ENCODE results near the gene LGR6.
"Not testable (repeated sequence)": the region's sequence is repeated elsewhere in the genome, so short reads cannot be mapped to it uniquely, and the experiment has no call there.

The LGR6 gene

DNA sequence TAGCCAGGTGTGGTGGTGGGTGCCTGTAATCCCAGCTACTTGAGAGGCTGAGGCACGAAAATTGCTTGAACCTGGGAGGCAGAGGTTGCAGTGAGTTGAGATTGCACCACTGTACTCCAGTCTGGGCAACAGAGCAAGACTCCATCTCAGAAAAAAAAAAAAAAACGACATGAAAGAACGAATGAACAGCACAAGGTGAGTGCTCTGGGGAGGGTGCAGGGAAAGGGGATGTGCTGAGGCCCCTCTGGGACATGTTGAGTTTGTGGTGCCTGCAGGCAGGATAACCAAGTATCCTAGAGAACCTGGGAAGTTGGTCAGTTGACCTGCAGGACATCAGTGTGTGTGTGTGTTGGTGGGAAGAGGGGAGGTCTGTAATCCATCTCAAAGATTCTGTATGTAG is 46.6 kb downstream of the LGR6 start:
- DNase-seq (ENCODE audit: low spot score) = not testable (repeated sequence)

DNA sequence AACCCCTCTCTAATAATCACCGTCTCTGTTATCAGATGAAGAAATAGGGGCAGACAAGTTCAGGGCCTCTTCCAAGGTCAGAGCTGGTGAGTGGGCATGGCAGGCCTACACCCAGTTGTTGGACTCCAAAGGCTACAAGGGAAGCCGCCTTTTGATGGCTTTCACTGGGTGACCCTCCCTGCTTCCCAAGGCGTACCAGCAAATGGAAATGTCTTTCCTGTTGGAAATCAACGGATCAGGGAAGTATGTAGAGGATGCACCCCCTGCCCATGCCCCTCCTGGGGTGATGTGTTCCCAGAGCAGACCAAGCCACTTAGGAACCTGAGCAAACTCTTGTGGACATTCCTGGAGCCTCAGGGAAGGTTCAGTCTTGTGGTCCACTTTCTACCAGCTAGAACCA is 47.4 kb downstream of the LGR6 start:
- DNase-seq (ENCODE audit: low spot score) = no peak

DNA sequence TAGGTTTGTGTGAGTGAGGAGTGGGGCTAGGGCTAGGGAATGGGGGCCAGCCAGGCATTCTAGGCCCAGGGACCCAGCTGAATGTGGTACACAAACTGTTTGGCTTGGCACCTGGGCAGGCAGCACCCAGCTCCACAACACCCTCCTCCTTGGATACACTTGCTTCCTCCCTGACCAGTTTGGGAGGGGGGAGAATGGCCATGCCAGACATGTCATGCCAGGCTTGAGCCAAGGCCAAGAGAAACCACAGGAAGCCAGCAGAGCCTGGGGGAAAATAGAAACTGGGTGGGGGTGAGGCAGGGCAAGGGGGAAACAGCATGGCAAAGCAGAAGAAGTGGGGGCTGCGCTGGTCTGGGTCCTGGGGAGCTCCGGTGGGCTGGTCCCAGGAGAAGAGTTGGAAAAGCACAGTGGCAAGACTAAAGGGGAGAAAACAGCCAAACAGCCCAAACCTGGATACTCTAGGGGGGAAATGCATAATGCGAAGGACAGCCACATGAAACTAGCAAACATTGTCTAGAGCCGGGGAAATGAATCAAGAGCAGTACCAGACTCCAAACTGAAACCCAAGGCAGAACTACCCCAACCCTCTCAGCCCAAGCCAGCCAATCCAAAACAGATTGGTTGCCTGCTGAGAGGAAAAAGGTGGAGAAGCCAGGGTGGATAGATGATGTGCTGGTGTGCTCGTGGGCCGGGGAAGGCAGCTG is 47.9 kb downstream of the LGR6 start:
- no peak for DNase-seq (ENCODE audit: low spot score)

DNA sequence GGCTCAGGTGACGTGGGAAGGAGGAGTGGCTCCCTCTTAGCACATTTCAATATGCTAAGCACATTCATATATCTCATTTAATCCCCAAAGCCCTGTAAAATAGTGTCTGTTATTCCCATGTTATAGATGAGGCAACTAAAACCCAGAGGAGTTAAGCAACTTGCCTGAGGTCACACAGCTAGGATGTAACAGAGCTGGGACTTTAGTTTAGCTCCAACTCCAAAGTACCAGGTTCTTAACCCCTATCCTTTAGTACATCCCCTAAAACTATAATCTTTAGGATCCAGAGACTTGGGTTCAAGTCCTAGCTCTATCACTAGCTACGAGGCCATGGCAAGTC is 48.5 kb downstream of the LGR6 start:
- no peak for DNase-seq (ENCODE audit: low spot score)

DNA sequence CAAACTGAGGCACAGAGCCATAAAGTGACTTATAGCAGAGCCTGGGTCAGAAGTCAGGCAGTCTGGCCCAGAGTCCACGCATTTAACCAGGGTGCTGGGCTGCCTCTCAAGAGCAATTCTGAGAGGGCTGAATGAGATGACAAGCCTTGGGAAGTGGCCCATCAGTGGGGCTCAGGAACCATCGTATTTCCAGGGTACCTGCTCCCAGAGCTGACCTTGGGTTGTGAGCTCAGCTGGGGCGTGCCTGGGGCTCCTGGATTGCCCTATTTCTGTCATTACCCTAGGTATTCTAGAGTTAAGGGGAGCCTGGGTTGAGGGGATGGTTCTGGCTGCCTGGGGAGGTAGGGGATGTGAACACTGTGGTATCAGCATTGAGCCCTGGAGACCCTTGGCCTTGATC is 49.4 kb downstream of the LGR6 start:
- DNase-seq (ENCODE audit: low spot score) = no peak

DNA sequence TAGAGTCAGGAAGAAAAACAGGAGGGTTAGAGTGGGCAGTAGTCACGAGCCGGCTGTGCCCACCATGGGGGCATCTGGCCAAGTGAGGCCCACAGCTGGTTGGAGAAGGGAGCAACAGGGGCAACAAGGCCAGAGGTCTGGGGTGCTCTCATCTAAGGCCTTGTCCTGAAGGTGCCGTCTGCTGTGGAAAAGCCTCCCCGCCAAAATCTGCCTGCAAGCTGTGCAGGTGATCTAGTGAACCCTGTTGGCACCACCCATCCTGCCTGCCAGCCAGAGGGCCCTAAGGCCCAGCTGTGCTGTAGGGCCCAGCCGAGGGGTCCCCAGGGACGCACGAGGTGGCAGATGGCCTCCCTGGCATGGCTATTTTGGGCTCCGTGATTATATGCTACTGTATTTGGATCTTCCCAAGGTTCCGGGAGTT is 51.3 kb downstream of the LGR6 start:
- DNase-seq (ENCODE audit: low spot score) = no peak

DNA sequence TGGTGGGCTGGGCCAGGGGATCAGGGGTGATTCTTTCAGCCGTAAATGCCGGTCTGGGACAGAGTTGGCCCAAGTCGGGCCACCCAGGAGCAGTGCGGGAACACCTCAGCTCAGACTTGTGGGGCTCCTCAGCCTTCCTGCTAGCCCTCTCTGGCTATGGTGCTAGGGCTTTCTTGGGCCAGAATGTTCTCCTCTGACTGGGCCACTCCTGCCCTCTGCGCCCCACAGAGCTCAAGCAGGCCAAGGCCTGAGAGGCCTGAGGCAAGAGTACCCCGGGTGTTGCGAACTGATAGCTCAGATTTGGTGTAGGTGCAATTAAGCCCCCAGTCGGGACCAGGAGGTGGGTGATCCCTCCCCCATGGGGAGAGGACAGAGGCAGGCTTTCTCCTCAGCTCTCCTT is 51.8 kb downstream of the LGR6 start:
- no peak for DNase-seq (ENCODE audit: low spot score)

DNA sequence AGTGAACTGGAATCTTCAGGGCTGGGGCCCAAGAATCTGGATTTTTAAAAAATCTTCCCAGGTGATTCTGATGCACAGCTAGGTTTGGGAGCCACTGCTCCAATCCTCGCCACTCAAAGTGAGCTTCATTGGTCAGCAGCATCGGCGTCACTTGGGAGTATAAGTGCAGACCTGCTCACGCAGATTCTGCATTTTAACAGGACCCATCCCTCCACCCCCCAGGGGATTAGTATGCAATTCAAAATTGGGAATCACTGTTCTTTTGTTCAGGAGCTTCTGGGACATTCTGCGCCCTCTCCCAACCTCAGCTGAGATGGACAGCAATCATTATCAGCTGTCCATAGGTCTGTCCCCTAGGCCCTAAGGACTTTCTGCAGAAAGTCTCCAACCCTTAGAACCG is 53.5 kb downstream of the LGR6 start:
- DNase-seq (ENCODE audit: low spot score) = no peak

DNA sequence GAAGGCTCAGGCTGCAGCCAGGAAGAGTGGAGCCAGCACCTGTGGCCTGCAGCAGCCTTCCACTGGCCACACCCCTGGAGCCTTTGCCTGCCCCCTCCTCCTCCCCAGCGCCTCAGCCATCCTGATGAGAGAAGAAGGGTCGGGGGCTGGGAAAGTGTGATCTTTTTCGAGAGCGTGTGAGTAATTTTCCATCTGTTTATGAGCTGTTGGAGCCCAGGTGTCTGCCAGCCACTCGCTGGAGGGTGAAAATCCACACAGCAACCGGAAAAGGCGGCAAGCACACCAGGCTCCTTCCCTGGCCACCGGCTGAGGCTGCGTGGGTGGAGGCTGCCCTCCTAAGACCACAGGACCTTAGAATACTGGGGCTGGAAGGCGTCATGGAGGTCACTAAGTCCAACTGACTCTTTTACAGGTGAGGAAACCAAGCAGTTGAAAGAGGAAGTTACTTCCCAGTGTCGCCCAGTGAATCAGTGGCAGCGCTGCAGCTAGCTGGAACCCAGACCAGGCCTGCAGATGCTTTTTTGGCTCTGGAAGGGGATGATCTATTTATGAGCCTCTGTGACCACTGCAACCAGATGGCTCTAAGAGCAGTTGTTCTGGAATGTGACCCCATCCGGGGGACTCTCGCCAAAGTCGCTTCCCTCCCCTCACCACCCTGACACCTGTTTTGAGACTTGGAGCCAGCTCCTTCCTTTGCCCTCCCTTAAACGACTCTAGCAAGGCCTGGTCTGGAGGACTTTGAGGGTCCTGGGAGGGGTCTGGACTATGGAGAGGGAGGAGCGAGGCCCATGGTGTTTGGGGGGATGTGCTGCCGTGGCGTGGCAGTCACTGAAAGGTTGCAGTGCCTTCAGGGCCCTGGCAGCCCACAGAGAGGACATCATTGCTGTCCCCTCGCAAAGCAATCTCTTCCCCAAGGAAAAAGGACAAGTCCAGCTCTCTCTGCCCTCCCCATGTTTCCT is 54.5 kb downstream of the LGR6 start:
- DNase-seq (ENCODE audit: low spot score) = no peak

DNA sequence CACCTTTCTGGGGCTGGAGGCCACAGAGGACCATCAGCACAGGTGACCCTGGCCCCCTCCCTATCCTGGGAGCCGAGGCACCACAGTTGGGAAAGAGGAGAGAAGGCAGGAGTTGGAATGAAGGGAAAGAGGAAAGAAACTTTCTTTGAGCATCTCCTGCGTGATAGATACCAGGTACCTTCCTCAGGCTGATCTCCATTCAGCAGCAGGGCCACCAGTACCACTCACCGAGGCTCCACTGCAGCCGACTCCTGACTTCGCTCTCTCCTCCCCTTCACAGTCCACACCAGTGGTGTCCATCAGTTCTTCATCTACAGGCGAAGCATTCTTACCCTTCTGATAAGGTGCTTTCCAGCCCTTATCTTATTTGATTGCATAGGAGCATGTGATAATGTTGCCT is 55.3 kb downstream of the LGR6 start:
- DNase-seq (ENCODE audit: low spot score) = no peak

DNA sequence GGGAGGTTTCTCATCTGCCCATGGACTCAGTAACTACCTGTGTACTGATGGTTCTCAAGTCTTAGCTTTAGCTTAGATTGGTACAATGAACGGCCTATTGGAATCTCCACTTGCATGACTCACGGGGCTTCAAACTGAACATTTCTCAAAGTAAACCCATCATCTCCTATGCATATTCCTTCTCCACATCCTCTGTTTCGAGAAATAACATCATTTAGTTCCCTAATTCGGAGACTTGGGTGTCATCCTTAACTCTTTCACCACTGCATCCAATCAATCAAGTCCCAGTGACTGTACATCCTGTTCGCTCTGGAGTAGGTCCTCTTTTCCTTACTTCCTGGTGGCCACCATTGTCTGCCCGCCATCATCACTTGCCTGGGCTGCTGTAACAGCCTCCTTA is 55.8 kb downstream of the LGR6 start:
- no peak for DNase-seq (ENCODE audit: low spot score)

DNA sequence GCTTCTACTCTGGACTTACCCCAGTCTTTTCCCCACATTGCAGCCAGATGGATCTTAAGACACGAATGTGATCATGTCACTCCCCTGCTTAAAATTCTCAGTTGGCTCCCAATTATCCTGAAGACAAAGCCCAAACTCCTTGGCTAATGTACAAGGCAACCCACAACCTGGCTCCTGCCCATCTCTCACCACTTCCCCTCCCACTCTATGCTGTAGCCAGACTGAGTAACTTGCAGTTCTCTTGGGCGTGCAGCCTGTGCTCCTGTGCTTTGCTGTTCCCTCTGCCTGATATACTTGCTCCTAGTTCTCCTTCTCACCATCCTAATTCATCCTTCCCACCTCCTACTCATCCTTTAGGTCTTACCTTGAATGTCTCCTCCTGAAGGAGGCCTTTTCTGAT is 56.2 kb downstream of the LGR6 start:
- DNase-seq (ENCODE audit: low spot score) = no peak

DNA sequence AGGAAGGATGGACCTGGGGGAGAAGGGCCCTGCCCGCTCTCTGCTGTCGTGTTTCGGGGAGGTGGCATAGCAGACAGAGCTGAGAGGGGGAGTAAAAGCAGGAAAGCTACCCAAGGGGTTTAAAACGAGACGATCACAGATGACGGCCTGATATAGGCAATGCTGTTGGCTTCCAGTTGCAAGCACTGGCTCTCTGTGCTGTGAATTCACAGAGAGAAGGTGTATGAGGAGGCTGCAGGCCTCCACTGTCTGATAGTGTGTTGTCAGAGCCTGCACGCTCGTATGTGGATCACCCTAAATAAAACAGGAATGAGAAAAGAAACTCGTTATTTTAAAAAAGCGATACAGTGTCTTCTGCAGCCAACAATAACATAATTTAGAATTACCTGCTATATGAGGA is 57.4 kb downstream of the LGR6 start:
- DNase-seq (ENCODE audit: low spot score) = no peak

DNA sequence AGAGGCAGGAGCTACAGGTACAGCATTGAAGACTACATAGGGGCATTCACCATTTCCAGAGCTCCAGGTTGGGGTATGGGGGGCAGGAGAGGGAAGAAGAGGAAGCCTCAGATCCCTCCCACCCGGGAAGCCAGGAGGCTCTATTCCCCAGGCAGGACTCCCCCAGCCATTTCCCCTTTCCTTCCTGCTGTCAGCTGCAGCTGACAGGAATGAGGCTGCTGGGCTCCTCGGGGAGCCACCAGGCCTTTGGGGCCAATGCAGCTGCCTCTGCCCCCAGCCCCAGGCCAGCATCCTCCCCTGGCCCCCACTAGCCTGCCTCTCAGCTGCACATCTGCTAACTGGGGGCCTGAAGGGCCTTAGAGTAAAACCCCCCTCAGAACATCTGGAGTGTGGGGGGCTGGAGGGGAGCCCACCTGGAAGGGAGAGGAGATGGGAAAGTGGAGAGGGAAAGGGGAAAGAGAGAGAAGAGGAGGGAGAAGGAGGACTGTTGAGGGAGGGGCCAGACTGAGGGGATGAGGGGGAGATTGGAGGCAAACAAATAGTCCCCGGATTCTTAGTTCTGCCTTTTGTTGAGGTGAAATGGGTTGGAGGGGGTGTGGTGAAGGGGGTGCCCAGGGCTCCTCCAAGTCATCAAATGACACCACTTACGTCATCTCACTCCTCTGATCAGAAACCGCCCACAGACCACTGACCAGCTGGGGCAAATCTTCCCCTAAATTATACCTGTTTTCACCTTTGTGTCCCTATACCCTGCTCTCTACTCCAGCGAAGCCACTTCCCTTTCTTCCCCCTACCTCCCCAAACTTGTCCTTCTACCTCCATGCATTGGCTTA is 58.0 kb downstream of the LGR6 start:
- no peak for DNase-seq (ENCODE audit: low spot score)

DNA sequence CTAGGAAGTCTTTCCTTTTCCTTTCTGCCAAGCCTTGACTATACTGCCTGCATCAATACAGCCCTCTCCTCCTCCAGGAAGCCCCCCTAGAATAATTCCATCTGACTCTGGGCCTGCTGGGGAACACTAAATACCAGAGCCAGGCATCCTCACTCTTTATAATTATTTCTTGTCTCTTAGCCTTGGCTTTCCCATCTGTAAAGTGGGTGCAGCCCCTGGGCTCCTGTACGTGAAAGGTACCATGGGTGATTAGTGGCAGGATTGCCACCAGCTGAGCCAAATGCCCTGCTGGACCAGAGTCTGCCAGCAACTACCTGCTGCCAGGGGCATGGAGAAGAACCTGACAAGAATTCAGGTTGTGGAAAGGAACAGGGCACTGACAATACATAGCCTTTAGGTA is 58.7 kb downstream of the LGR6 start:
- DNase-seq (ENCODE audit: low spot score) = no peak

DNA sequence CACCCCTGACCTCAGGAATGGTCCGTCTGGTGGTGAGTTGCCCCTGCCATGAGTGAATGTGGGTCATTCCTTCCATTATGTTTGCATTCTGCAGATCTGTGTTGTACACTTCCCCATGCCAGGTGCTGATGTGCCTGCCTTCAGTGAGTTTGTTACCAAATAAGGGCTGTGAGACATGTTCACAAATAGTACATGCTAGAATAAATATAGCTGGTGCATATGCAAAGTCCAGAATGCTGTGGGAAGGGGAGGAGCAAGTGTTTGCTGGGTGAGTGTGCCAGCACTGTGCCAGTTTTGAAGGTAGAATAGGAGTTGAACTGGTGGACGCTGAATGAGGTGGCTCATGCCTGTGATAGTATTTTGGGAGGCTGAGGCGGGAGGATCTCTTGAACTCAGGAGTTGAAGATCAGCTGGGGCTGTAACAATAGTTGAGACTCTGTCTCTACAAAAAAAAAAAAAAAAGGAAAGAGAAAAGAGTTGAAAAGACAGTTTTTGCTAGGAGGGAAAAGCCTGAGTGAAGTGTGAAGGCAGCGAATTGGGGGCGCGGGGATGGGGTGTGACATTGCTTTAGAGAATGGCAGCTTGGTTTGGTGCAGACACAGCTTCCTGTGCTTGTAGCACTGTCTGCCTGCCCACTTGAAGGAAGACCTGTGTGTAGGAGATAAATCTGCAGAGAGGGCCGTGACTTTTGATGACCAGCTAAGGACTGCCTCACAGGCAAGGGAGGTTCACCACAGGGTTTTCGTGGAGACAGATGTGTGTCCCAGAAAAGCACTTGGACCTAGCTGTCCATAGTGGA is 61.1 kb downstream of the LGR6 start:
- no peak for DNase-seq (ENCODE audit: low spot score)

DNA sequence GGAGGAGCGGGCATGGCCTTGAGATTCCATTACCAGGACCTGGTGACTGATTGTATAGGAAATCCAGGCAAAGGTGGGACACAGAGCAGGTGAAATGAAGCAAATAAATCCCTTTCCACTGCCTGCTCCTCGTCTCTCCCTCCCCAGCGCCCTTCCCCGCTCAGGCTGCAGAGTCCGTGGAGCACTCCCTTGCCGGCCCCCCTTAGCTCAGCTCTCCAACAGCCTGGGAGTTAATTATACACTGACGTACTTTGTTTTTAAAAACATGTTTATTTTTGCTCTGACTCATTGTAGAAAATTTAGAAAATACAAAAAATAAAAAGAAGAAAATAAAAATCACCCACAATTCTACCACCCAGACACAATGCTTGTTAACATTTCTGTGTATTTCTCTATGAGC is 61.7 kb downstream of the LGR6 start:
- DNase-seq (ENCODE audit: low spot score) = no peak

DNA sequence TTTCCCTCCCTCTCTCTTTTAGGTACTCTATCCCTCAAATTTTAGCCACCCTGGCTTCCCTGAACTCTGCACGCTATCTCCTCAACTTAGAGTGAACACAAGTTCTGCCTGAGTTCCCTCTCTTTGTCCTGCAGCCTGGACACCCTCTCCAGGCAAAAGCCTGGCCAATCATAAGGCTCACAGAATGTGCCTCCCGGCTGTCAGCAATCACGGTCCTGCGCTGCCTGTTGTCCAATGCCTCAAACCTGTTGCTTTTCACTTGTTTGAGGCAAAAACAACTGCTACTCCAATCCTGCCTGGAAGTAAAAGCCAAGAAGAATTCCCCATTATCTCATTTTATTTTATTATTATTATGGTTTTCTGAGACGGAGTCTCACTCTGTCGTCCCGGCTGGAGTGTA is 66.1 kb downstream of the LGR6 start:
- no peak for DNase-seq (ENCODE audit: low spot score)

DNA sequence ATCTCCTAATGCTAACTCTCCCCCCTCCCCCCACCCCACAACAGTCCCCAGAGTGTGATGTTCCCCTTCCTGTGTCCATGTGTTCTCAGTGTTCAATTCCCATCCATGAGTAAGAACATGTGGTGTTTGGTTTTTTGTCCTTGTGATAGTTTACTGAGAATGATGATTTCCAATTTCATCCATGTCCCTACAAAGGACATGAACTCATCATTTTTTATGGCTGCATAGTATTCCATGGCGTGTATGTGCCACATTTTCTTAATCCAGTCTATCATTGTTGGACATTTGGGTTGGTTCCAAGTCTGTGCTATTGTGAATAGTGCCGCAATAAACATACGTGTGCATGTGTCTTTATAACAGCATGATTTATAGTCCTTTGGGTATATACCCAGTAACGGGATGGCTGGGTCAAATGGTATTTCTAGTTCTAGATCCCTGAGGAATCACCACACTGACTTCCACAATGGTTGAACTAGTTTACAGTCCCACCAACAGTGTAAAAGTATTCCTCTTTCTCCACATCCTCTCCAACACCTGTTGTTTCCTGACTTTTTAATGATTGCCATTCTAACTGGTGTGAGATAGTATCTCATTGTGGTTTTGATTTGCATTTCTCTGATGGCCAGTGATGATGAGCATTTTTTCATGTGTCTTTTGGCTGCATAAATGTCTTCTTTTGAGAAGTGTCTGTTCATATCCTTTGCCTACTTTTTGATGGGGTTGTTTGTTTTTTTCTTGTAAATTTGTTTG is 67.8 kb downstream of the LGR6 start:
- DNase-seq (ENCODE audit: low spot score) = not testable (repeated sequence)

DNA sequence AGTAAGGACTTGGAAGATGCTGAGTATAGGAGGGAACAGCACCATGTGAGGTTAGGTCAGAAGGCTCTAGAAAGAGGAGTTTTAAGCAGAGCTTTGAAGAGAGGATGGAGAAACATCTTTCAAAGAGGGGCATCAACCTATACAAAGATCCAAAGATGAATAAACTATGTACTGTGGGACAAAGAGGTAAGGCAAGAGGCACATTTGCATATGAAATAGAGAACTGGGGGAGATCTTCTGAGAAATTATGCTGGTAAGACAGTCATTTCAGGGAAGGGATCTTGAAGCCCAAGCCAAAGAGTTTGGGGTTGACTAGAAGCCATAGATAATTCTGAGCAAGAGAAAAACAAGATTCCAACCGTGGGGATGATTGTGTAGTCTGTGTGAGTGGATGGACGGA is 70.0 kb downstream of the LGR6 start:
- DNase-seq (ENCODE audit: low spot score) = no peak

DNA sequence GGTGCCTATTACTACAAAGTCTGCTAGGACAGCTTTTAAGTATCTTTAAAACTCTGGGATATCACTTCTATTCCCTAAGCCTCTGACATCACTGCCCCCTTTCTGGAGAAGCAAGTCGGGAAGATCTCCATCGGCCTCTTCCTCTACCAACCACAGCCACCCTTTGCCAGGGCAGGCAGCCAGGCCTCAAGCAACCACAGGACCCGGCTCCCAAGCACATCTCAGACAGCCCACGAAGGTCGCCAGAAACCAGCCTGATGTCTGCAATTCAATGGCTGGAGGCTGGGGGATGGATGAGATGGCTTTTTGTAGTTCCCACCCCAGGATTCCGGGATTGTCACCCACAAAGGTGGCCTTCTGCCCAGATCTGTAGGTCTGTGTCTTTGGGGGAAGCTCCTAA is 70.7 kb downstream of the LGR6 start:
- DNase-seq (ENCODE audit: low spot score) = no peak

Measured in hematopoietic multipotent progenitor cell treated with erythropoietin and hydrocortisone succinate and interleukin-3 and kit ligand, for 17 days (in vitro differentiated cells).